HCT116 (cell line): Measurements from ENCODE around the gene ABCC8. TPM values are rescaled to one million over a fixed set of nuclear protein-coding genes. Genes with fewer than 3 reads are reported as not detected.

Source experiments
- ATAC-seq: fragments of 200-7000 bp; cut with Tn5 transposase; 2 replicates; pipeline ENCODE4 v1.9.1; 2020; ENCODE audit warnings: mild to moderate bottlenecking, moderate library complexity
- BruUV-seq: library from RNA; stranded (reverse); fragments of 400-500 nt; replicated peaks from 2 replicates; lab custom pipeline; 2021; lab: Mats Ljungman, UMichigan
- CTCF ChIA-PET: fragments of 300-600 bp; sonication (Branson Sonifier 250); formaldehyde crosslinking; loops from one replicate; lab custom pipeline; 2021; ENCODE audit warnings: antibody characterized with exemption; lab: Charles Lee
- POLR2A ChIA-PET: fragments of 300-600, 350-600 bp; sonication (Branson Sonifier 250); formaldehyde crosslinking; loops from one replicate; lab custom pipeline; 2021; ENCODE audit warnings: antibody characterized with exemption; lab: Charles Lee
- RAD21 ChIA-PET, 2 experiments: fragments of 300-600 bp; sonication (Branson Sonifier 250); formaldehyde crosslinking; loops; one replicate each; lab custom pipeline; 2023; ENCODE audit warnings: low total read pairs in 2 of 2; ENCODE audit not compliant: uncharacterized antibody in 2 of 2, unreplicated experiment in 2 of 2, low non-redundant PET in 1 of 2; lab: Charles Lee
- DNase-seq: peaks from one replicate; pipeline ENCODE4 v3.0.0-alpha.2; 2010; ENCODE audit warnings: low read depth, low spot score
- H2AFZ ChIP-seq: fragments of 200-600 bp; shearing (Covaris generic), sonication (generic); 2 replicates; pipeline ENCODE4 v1.6.1; 2017; ENCODE audit warnings: low read depth, mixed run types, mixed read lengths, antibody characterized with exemption, low read length; ENCODE audit not compliant: poor library complexity, severe bottlenecking
- H3K27ac ChIP-seq: 2 replicates; pipeline ENCODE4 v1.5.1; 2012; ENCODE audit warnings: low read depth, low read length
- H3K27me3 ChIP-seq: fragments of 200-600 bp; sonication (generic); 2 replicates; pipeline ENCODE4 v1.6.1; 2016; ENCODE audit warnings: mixed run types, low read length, mixed read lengths; ENCODE audit not compliant: insufficient read depth
- H3K36me3 ChIP-seq, 2 experiments: fragments of 200-500 bp in 1 of 2; fragments of 200-600 bp in 1 of 2; sonication (Bioruptor generic) in 1 of 2; sonication (generic) in 1 of 2; 2 replicates each; pipeline versions ENCODE4 v1.5.1 to v1.6.1; 2014 to 2016; ENCODE audit warnings: low read length in 2 of 2, inconsistent platforms in 1 of 2, mixed read lengths in 1 of 2, mixed run types in 1 of 2; ENCODE audit not compliant: insufficient read depth in 2 of 2, control insufficient read depth in 1 of 2
- H3K4me1 ChIP-seq, 2 experiments: fragments of 200-600 bp in 1 of 2; sonication (generic) in 1 of 2; 2 replicates each; pipeline versions ENCODE4 v1.5.1 to v1.6.1; 2012 to 2017; ENCODE audit warnings: low read length in 2 of 2, inconsistent platforms in 1 of 2, mild to moderate bottlenecking in 1 of 2, mixed read lengths in 1 of 2, mixed run types in 1 of 2, moderate library complexity in 1 of 2; ENCODE audit not compliant: insufficient read depth in 2 of 2, control insufficient read depth in 1 of 2
- H3K4me2 ChIP-seq: fragments of 200-600 bp; sonication (generic); 2 replicates; pipeline ENCODE4 v1.6.1; 2017; ENCODE audit warnings: mixed run types, low read length, mixed read lengths
- H3K4me3 ChIP-seq, 2 experiments: fragments of 200-600 bp in 1 of 2; sonication (generic) in 1 of 2; replicated peaks in 1 of 2; 2 replicates each; pipeline ENCODE4 v1.5.1; 2011 to 2016; ENCODE audit warnings: low read length in 2 of 2, control low read depth in 1 of 2, low read depth in 1 of 2, mild to moderate bottlenecking in 1 of 2, mixed read lengths in 1 of 2, mixed run types in 1 of 2
- H3K79me2 ChIP-seq: fragments of 200-600 bp; sonication (generic); 2 replicates; pipeline ENCODE4 v1.6.1; 2017; ENCODE audit warnings: mild to moderate bottlenecking, mixed run types, low read length, moderate library complexity, mixed read lengths; ENCODE audit not compliant: insufficient read depth
- H3K9ac ChIP-seq: fragments of 200-600 bp; sonication (generic); 2 replicates; pipeline ENCODE4 v1.6.1; 2016; ENCODE audit warnings: low read length, mixed read lengths
- H3K9me2 ChIP-seq: fragments of 200-600 bp; sonication (generic), shearing (Covaris generic); 2 replicates; pipeline ENCODE4 v1.6.1; 2017; ENCODE audit warnings: mixed run types, mild to moderate bottlenecking, moderate library complexity; ENCODE audit not compliant: insufficient read depth
- H3K9me3 ChIP-seq, 2 experiments: fragments of 200-500 bp in 1 of 2; fragments of 200-600 bp in 1 of 2; sonication (Bioruptor generic) in 1 of 2; sonication (generic) in 1 of 2; 2 replicates each; pipeline ENCODE4 v1.6.1; 2014 to 2017; ENCODE audit warnings: low read length in 2 of 2, mixed read lengths in 2 of 2, inconsistent platforms in 1 of 2, low read depth in 1 of 2, mild to moderate bottlenecking in 1 of 2, mixed run types in 1 of 2, moderate library complexity in 1 of 2; ENCODE audit not compliant: control insufficient read depth in 1 of 2, insufficient read depth in 1 of 2
- H4K20me1 ChIP-seq: fragments of 200-600 bp; sonication (generic), shearing (Covaris generic); 2 replicates; pipeline ENCODE4 v1.6.1; 2017; ENCODE audit warnings: mixed run types, mild to moderate bottlenecking, moderate library complexity; ENCODE audit not compliant: insufficient read depth
- CBX3 ChIP-seq: IDR thresholded peaks from 2 replicates; pipeline ENCODE4 v1.6.1; 2012; ENCODE audit warnings: low read depth
- EGR1 ChIP-seq: IDR thresholded peaks from 2 replicates; pipeline ENCODE4 v1.6.1; 2012; ENCODE audit warnings: low read depth
- ELF1 ChIP-seq: IDR thresholded peaks from 2 replicates; pipeline ENCODE4 v1.6.1; 2012; ENCODE audit warnings: low read depth, borderline replicate concordance
- FOSL1 ChIP-seq: IDR thresholded peaks from 2 replicates; pipeline ENCODE4 v1.6.1; 2012; ENCODE audit warnings: low read depth
- POLR2A ChIP-seq: IDR thresholded peaks from 2 replicates; pipeline ENCODE4 v1.7.0; 2011; ENCODE audit warnings: borderline replicate concordance; ENCODE audit not compliant: insufficient read depth, insufficient read length; ENCODE audit errors: extremely low read depth
- RAD21 ChIP-seq: IDR thresholded peaks from 2 replicates; pipeline ENCODE4 v1.6.1; 2012; ENCODE audit warnings: low read depth, mild to moderate bottlenecking
- TCF7L2 ChIP-seq: IDR thresholded peaks from 2 replicates; pipeline ENCODE4 v1.7.0; 2011; ENCODE audit warnings: borderline replicate concordance, inconsistent platforms; ENCODE audit not compliant: insufficient read depth, insufficient read length; ENCODE audit errors: extremely low read depth
- intact Hi-C: fragments of 100-400 bp; cut with micrococcal nuclease; formaldehyde crosslinking; loops from 2 replicates; pipeline ENCODE4 v1.10.0; 2022
- total RNA-seq: library from RNA; stranded (reverse); gene quantifications from one replicate; pipeline ENCODE4 v1.2.1, GENCODE V29; 2021; ENCODE audit not compliant: unreplicated experiment
- TF ChIP-seq, protein P1 (sequence below): IDR thresholded peaks from 2 replicates; pipeline ENCODE4 v1.6.1; 2012
- TF ChIP-seq, protein P2 (sequence below), 3 experiments: fragments of 200-600 bp in 1 of 3; sonication (generic) in 1 of 3; IDR thresholded peaks in 2 of 3; conservative IDR thresholded peaks in 1 of 3; 2 replicates each; pipeline ENCODE4 v1.5.1; 2012 to 2017; ENCODE audit warnings: low read depth in 2 of 3, low read length in 2 of 3, antibody characterized with exemption in 1 of 3, borderline replicate concordance in 1 of 3, control low read depth in 1 of 3, mild to moderate bottlenecking in 1 of 3, mixed read lengths in 1 of 3, mixed run types in 1 of 3, moderate library complexity in 1 of 3; ENCODE audit not compliant: insufficient read depth in 1 of 3

The ABCC8 gene
- total RNA-seq, 1 experiment from 2014 or later, result 0.39 TPM

DNA sequence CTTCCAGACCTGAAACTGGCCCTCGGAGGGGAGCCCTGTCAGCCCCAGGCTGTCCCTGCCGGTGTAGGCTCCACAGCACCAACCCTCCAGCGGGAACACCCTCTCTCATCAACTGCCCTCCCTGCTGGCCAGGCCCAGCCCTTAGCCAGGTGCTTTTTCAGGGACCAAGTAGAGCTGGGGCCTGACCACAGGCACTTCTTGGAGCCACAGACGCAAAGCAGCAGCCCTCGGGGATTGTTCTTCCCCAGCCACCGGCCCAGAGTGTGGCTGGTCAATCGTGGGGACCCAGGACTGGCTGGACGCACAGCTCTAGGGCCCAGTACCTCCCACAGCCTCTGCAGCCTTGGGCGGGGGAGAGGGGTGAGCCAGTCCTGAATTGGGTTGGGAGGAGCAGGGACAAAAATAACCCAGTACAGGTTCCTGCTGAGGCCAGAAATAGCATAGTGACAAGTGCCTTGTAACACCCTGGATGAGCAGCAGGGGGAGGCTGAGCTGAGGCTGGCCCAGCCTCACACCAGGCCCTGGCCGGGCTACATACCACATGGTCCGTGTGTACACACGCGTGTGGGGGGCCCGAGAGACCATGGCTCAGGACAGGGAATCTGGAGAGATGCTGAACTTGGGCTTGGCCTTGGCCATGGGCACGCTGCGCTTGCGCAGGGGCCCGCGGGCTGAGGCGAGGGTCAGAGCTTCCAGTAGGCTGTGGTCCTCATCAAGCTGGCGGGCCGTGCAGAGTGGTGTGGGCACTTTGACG, 90.1 kb downstream of the ABCC8 start:
- Histone ChIP-seq H3K27me3 (no peaks in the 10 kb centered on the region), H3K9ac (no peak overlapping the region), H3K79me2 (no peaks in the 10 kb centered on the region), H3K4me3 (no peak overlapping the region), H3K9me2 (no peaks in the 10 kb centered on the region), H3K9me3 (no peaks in the 10 kb centered on the region), H4K20me1 (no peaks in the 10 kb centered on the region), H3K27ac (no peak overlapping the region; the same call in 1 of the 2 replicates), H3K4me1 (peaks cover 0 to 19% of the 10 kb centered on the region in 2 experiments; a peak in 3 of 4 replicates), H3K36me3 (no peaks in the 10 kb centered on the region), H2AFZ (no peak overlapping the region), H3K4me2 (peak overlapping the region; percentile 23; the same call in 1 of the 2 replicates)
- ChIA-PET RAD21 (interaction anchor here in 1 of 2 experiments (0.9 kb wide), 1 partner anchor 118 kb away, joined by 4 read pairs; no protein-coding TSS in a partner anchor), CTCF (interaction anchor here (0.7 to 1.2 kb wide), 9 partner anchors 88 to 344 kb away, joined by 3 to 14 read pairs (median 4); no protein-coding TSS in a partner anchor), POLR2A (no interaction called here)
- BruUV-seq, result no TSS peak
- peak; percentile 55 for ATAC-seq
- peak; percentile 18 for DNase-seq
- TF ChIP-seq, protein P1, sequence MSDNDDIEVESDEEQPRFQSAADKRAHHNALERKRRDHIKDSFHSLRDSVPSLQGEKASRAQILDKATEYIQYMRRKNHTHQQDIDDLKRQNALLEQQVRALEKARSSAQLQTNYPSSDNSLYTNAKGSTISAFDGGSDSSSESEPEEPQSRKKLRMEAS, result peak; percentile 45; the same call in 1 of the 2 replicates
- TF ChIP-seq RAD21 (peak; percentile 59), POLR2A (no peak), ELF1 (no peak), TCF7L2 (no peak), EGR1 (no peak), CBX3 (no peak), FOSL1 (no peak)
- TF ChIP-seq, protein P2, sequence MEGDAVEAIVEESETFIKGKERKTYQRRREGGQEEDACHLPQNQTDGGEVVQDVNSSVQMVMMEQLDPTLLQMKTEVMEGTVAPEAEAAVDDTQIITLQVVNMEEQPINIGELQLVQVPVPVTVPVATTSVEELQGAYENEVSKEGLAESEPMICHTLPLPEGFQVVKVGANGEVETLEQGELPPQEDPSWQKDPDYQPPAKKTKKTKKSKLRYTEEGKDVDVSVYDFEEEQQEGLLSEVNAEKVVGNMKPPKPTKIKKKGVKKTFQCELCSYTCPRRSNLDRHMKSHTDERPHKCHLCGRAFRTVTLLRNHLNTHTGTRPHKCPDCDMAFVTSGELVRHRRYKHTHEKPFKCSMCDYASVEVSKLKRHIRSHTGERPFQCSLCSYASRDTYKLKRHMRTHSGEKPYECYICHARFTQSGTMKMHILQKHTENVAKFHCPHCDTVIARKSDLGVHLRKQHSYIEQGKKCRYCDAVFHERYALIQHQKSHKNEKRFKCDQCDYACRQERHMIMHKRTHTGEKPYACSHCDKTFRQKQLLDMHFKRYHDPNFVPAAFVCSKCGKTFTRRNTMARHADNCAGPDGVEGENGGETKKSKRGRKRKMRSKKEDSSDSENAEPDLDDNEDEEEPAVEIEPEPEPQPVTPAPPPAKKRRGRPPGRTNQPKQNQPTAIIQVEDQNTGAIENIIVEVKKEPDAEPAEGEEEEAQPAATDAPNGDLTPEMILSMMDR (IDR thresholded peaks at IDR 0.05 in 2 of 3, conservative IDR thresholded peaks at IDR 0.05 in 1 of 3; ENCODE audit: borderline replicate concordance in 1 of 3, insufficient read depth in 1 of 3, low read depth in 2 of 3, low read length in 2 of 3), result peak; percentile 61 to 74 (median 65)
- intact Hi-C loops, result loop anchor here (5.0 kb wide), 1 partner anchor 346 kb away; the partner anchor contains the start of gene KCNC1
